PC-9 (cell line): ENCODE data around the gene RELCH.

Experiments
- CTCF ChIP-seq: fragments of 200-600 bp; sonication (generic); conservative IDR thresholded peaks from 2 replicates; pipeline ENCODE4 v1.6.1; 2017; ENCODE audit warnings: mixed run types, antibody characterized with exemption, mild to moderate bottlenecking, moderate library complexity
- EZH2 ChIP-seq: fragments of 200-600 bp; sonication (generic); IDR thresholded peaks from 2 replicates; pipeline ENCODE4 v1.8.0; 2017; ENCODE audit warnings: antibody characterized with exemption, low read depth

- peak; percentile 62; the same call in 1 of the 2 replicates for TF ChIP-seq CTCF
- TF ChIP-seq EZH2 = no peak
These were observed 138.1 kb downstream of the RELCH start, which contains the start of gene TNFRSF11A for GRCh38 chr18:62324917-62325805.
